HG03135 (cell line): ENCODE measurements around the gene CRIP1.

Experiments
- ATAC-seq: cut with Tn5 transposase; IDR thresholded peaks from one replicate; pipeline ENCODE4 v1.9.1; 2021; ENCODE audit warnings: mild to moderate bottlenecking, moderate library complexity; ENCODE audit not compliant: unreplicated experiment

Gene CRIP1

GRCh38 chr14:105450864-105451720, 35.6 kb upstream of the CRIP1 start:
- ATAC-seq, result no peak

- no peak for ATAC-seq
These were observed 33.7 kb upstream of the CRIP1 start for GRCh38 chr14:105452963-105453362.

DNA sequence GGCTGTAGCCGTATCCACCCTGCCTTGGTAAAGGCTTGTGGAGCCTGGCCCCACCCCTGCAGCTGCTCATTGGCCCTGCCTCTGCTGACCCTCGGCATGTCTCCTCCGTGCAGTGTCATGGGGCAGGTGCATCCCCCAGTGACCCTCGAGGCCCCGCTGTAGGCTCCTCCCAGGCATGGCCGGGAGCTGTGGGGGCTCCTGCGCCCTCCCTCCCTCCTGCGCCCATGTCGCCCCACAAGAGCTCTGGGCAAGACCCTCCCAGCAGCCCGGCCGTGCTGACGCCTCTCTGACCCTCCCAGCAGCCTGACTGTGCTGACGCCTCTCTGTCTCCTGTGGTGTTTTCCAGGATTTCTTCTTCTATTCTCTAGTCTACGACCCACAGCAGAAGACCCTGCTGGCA, 32.8 kb upstream of the CRIP1 start:
- no peak for ATAC-seq

DNA sequence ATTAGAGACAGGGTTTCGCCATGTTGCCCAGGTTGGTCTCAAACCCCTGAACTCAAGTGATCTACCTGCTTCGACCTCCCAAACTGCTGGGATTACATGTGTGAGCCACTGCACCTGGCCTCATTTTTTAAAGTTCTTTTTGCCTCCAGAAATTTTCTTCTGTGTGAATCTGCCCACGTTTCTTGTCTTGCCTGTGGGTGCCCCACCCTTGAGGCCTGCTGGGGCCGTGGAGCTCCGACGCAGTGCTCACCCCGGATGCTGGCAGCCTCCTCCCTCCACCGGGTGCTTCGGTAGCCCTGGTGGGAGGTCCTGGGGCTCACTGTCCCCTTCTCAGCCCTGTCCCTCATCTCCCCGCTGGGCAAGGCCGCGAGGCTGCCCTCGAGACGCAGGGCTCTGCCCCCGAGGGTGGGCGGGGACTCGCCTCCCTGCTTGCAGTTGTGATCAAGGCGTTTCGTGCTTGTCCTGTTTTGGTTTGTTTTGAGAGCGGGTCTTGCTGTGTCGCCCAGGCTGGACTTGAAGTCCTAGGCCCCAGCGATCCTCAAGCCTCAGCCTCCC, 31.5 kb upstream of the CRIP1 start:
- ATAC-seq, result no peak

- ATAC-seq, result no peak
These were observed 30.7 kb upstream of the CRIP1 start for GRCh38 chr14:105455766-105456660.

GRCh38 chr14:105456736-105457617, 29.7 kb upstream of the CRIP1 start:
- ATAC-seq, result no peak

DNA sequence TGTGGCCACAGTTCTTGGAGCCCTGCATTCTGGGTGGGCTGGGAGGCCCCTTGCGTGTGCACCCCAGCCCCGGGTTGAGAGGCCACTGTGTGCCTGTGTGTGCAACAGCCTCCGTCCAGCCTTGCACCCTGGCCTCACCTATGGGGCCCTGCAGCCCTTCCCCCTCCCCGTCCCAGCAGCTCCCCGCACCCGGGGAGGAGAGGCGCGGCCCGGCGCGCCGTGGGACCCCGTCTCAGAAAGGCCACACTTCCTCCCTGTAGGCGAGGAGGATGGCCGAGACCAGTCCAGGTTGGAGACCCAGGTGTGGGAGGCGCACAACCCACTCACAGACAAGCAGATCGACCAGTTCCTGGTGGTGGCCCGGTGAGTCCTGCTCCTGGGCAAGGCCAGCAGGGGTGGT, 28.7 kb upstream of the CRIP1 start:
- no peak for ATAC-seq

- ATAC-seq, result no peak
These were observed 28.1 kb upstream of the CRIP1 start for GRCh38 chr14:105458571-105458970.

DNA sequence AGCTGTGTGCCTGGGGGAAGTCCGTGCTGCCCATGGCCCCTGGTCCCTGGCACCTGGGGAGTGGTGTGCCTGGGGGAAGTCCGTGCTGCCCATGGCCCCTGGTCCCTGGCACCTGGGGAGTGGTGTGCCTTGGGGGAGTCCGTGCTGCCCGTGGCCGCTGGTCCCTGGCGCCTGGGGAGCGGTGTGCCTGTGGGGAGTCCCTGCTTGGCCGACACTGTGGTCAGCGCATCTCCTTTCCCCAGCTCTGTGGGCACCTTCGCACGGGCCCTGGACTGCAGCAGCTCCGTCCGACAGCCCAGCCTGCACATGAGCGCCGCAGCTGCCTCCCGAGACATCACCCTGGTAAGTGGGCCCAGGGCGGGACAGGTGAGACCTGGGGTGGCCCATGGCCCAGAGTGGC, 26.6 kb upstream of the CRIP1 start:
- no peak for ATAC-seq

GRCh38 chr14:105460616-105461015, 26.1 kb upstream of the CRIP1 start:
- no peak for ATAC-seq

DNA sequence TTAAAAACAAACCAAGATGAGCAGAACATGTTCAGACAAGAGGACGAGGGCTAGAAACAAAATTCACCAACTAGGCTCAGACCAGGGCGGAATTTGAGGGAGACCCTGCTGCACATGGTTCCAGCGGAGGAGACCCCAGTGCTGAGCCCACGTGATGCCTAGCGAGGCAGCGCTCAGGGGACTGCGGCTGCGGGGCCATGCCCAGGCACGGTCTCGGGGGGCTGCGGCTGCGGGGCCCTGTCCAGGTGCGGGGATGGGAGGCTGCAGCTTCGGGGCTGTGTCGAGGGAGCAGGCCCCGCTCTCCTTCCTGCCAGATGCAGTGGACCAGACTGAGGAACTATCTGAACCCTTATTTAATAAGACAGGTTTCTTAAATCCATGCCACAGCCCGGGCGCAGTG, 24.8 kb upstream of the CRIP1 start:
- ATAC-seq, result no peak

GRCh38 chr14:105464501-105464900, 22.2 kb upstream of the CRIP1 start:
- ATAC-seq, result no peak

DNA sequence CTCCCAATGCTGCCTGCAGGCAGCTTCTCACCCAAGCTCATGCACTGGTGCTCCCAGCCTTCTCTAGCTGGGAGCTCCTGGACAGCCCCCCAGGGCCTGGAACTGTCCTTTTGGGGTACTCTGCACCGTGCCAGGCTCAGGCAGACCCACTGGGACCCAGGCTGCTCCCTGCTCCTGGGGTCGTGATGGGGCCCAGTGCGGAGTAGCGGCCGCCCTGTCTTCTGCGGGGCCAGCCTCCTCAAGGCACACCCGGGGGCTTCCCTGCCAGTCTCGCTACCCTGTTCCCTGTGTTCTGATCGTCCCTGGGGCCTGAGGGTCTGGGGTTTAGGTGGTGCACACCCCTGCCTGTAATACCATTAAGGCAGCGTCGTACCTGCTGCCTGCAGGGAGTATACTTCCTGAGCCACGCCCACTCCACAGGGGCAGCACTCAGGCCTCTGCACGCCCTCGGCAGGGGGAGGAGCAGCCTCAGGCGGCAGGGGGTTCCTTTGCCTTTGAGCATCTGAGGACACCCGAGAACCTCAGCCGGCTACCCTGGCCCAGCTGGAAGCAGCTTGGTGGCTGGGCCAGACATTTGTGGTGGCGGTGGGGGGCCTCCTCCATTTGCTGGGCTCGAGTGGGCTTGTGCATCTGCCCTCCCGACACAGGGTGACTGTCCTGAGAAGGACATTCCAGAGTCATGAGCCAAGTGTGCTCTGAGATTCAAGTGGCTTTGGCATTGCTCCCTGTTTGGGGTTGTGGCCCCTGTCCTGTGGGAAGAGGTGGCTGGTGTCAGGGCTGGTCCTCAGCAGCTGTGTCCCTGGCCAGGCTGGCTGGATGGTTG, 21.3 kb upstream of the CRIP1 start:
- no peak for ATAC-seq

DNA sequence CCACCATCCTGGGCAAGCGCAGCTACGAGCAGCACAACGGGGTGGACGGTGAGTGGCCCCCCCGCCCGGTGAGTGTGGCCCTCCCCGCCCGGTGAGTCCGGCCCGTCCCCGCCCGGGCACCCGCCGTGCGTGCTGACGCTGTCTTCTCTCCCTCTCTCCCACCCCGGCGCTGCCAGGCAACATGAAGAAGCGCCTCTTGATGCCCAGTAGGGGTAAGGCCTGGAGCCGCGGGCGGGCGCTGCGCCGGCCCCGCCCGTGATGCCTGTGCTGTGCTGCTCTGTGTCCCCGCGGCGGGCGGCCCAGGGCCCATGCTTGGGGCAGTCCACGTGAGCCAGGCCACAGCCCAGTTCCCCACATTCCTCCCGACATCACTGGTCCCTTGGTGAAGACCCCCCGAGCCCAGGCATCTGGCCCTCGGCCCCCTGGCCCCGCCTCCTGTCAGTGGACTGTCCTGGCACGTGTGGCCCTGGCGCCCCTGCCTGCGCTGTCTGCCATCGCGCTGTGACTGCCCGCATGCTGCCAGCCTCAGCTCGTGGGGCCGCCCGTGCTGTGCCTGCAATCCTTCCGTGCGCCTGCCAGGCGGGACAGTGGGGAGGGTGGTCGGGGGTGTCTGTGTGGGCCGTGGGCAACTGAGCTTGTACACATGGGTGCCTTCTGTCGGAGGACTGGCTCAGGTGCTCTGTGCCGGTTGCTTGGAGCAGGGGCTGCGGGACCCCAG, 20.0 kb upstream of the CRIP1 start:
- ATAC-seq, result no peak

DNA sequence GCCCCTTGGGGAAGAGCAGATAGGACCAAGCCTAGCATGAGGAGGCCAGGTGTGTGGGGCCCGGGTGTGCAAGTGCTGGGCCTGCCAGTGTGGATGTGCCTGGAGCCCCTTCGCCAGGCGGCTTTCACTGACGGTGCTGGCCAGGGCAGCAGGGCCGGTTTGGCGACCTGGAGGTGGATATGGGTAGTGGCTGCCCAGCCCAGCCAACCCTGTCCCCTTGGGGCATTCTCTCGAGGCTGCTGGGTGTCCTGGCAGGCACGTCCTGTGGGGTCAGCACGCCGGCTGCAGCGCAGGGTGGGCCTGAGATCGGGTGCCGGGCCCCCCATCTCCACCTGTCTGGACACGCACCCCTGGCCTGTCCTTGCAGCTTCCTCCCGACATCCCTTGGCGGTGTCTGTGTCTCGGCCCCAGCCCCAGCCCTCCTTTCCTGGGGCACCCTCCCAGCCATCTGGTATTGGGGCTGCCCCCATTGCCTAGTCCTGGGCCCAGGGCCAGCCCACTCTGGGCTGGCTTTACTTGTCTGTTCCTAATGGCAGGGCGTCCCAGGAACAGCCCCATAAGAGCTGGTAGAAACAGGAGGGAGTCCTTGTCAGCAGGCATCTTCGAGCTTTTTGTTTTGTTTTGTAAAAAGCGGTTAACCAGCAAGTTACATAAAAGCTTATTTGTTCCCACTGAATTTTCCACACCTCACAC, 19.3 kb upstream of the CRIP1 start:
- no peak for ATAC-seq

DNA sequence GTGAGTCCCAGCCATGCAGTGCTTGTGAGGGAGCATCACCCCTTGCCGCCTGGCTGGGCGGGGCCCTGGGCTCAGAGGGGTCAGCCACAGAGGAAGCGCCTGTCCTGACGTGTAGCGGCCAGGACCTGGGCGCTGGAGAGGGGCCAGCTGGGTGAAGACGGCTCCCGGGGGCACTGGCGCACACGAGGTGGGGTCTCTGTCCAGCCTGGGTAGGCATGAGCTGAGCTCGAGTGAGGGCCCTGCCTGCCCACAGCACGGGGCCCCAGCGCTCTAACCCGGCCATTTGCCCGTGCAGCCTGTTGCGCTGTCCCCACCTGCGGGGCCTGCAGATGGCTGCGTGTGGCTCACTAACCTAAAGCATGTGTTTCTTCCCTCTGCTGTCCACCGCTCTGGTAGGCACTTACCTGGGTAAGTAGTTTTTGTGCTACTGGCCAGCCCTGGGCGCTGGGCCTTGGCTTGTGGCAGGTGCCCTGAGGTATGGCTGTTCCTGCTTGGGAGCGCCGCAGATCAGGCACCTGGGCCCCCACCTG, 18.7 kb upstream of the CRIP1 start:
- no peak for ATAC-seq

DNA sequence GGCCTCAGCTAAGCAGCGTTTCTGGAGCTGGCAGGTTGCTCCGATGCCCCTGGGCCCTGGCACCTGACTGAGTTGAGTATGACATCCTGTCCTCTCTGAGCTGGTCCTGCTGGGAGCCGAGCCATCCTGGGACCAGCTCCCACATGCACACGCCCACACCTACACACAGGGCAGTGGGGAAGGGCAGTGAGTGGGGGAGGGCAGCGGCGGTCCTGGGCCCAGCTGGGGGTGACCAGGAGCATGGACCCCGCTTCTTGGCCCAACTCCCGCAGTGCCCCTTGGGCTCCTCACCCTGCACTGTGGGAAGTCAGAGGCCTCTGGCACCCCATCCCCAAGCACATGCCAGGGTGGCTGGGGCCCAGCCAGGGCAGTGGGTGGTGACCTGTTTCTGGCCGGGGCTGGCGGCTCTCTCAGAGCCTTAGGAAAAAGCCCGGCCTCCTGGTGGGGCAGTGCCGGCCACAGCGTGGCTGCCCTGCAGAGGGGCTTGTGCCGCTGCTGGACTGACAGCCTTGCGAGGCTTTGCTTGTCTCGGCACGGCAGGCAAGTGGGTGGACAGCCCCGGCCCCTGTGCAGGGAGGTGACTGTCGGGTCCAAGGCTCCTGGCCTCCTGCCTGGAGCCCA, 18.0 kb upstream of the CRIP1 start:
- ATAC-seq, result no peak
